OCI-LY1 (cell line): ENCODE data around the gene TBC1D4.

Experiments
- H2AFZ ChIP-seq: fragments of 200-600 bp; sonication (generic), shearing (Covaris generic); 2 replicates; pipeline ENCODE4 v1.6.0; 2014; ENCODE audit warnings: antibody characterized with exemption, mild to moderate bottlenecking, low read length
- H3F3A ChIP-seq: fragments of 200-600 bp; sonication (generic), shearing (Covaris generic); 2 replicates; pipeline ENCODE4 v1.6.0; 2014; ENCODE audit warnings: mild to moderate bottlenecking, antibody characterized with exemption, low read length, moderate library complexity; ENCODE audit not compliant: insufficient read depth
- H3K27ac ChIP-seq: fragments of 200-600 bp; sonication (generic); 2 replicates; pipeline ENCODE4 v1.5.1; 2014; ENCODE audit warnings: low read length, mixed run types, mild to moderate bottlenecking, low read depth; ENCODE audit not compliant: poor library complexity, severe bottlenecking
- H3K27me3 ChIP-seq: fragments of 200-600 bp; sonication (generic); 2 replicates; pipeline ENCODE4 v1.6.0; 2014; ENCODE audit warnings: antibody characterized with exemption, mild to moderate bottlenecking, low read length, moderate library complexity; ENCODE audit not compliant: insufficient read depth
- H3K36me3 ChIP-seq: fragments of 200-600 bp; sonication (generic); 2 replicates; pipeline ENCODE4 v1.6.1; 2014; ENCODE audit warnings: mild to moderate bottlenecking, antibody characterized with exemption, low read length, moderate library complexity, mixed read lengths; ENCODE audit not compliant: insufficient read depth
- H3K4me1 ChIP-seq: fragments of 200-600 bp; sonication (generic); 2 replicates; pipeline ENCODE4 v1.5.1; 2014; ENCODE audit warnings: mild to moderate bottlenecking, low read length, moderate library complexity; ENCODE audit not compliant: insufficient read depth, severe bottlenecking
- H3K4me2 ChIP-seq: fragments of 200-600 bp; sonication (generic), shearing (Covaris generic); 2 replicates; pipeline ENCODE4 v1.6.1; 2014; ENCODE audit warnings: low read length
- H3K4me3 ChIP-seq: fragments of 200-600 bp; sonication (generic); 2 replicates; pipeline ENCODE4 v1.5.1; 2014; ENCODE audit warnings: low read length, low read depth, mild to moderate bottlenecking, mixed read lengths; ENCODE audit not compliant: poor library complexity, severe bottlenecking
- H3K79me2 ChIP-seq: fragments of 200-600 bp; shearing (Covaris generic); 2 replicates; pipeline ENCODE4 v1.6.1; 2016; ENCODE audit warnings: mixed run types, low read length, mixed read lengths; ENCODE audit not compliant: insufficient read depth
- H3K9ac ChIP-seq: fragments of 200-600 bp; sonication (generic), shearing (Covaris generic); 2 replicates; pipeline ENCODE4 v1.6.1; 2014; ENCODE audit warnings: mild to moderate bottlenecking, low read length, mixed read lengths
- H3K9me2 ChIP-seq: fragments of 200-600 bp; sonication (generic), shearing (Covaris generic); 2 replicates; pipeline ENCODE4 v1.6.1; 2014; ENCODE audit warnings: low read depth, mild to moderate bottlenecking, low read length, mixed read lengths
- H3K9me3 ChIP-seq: fragments of 200-600 bp; shearing (Covaris generic); 2 replicates; pipeline ENCODE4 v1.6.1; 2014; ENCODE audit warnings: low read length, mixed read lengths
- H4K20me1 ChIP-seq: fragments of 200-600 bp; sonication (generic), shearing (Covaris generic); 2 replicates; pipeline ENCODE4 v1.6.0; 2016; ENCODE audit warnings: mild to moderate bottlenecking, low read length; ENCODE audit not compliant: insufficient read depth
- EZH2 ChIP-seq: fragments of 200-600 bp; sonication (generic), shearing (Covaris generic); IDR thresholded peaks from 2 replicates; pipeline ENCODE4 v1.8.0; 2017; ENCODE audit warnings: borderline replicate concordance, mixed run types, mild to moderate bottlenecking, antibody characterized with exemption, low read length, moderate library complexity, mixed read lengths
- TF ChIP-seq, protein P1 (sequence below): fragments of 200-600 bp; sonication (generic), shearing (Covaris generic); IDR thresholded peaks from 2 replicates; pipeline ENCODE4 v1.5.1; 2017; ENCODE audit warnings: mild to moderate bottlenecking, antibody characterized with exemption, low read length, moderate library complexity, mixed read lengths

Gene TBC1D4

DNA sequence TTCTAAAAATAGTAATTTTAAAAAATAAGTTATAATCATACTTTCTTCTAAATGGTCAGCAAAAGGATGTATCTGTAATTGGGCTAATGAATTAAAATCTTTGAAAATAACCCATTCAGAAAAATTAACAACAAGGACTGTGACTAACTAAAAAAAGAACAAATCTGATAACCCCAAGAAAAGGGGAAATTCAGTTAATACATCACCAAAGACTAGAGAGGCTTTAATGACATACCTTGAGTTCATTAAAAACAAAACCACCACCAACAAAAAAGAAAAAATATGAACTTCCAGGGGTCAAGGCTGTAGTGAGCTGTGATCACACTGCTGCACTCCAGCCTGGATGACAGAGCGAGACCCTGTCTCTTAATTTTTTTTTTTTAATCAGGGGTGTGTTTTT, 121.8 kb downstream of the TBC1D4 start:
- Histone ChIP-seq H3K9me2 (no peaks in the 10 kb centered on the region), H3K9ac (no peak overlapping the region), H3K4me3 (no peak overlapping the region), H3K4me2 (no peak overlapping the region), H3K36me3 (no peaks in the 10 kb centered on the region), H3K27me3 (no peaks in the 10 kb centered on the region), H3K9me3 (no peaks in the 10 kb centered on the region), H3K27ac (no peak overlapping the region), H2AFZ (no peak overlapping the region), H3F3A (no peaks in the 10 kb centered on the region), H4K20me1 (no peaks in the 10 kb centered on the region), H3K79me2 (no peaks in the 10 kb centered on the region), H3K4me1 (no peaks in the 10 kb centered on the region)
- TF ChIP-seq, protein P1, sequence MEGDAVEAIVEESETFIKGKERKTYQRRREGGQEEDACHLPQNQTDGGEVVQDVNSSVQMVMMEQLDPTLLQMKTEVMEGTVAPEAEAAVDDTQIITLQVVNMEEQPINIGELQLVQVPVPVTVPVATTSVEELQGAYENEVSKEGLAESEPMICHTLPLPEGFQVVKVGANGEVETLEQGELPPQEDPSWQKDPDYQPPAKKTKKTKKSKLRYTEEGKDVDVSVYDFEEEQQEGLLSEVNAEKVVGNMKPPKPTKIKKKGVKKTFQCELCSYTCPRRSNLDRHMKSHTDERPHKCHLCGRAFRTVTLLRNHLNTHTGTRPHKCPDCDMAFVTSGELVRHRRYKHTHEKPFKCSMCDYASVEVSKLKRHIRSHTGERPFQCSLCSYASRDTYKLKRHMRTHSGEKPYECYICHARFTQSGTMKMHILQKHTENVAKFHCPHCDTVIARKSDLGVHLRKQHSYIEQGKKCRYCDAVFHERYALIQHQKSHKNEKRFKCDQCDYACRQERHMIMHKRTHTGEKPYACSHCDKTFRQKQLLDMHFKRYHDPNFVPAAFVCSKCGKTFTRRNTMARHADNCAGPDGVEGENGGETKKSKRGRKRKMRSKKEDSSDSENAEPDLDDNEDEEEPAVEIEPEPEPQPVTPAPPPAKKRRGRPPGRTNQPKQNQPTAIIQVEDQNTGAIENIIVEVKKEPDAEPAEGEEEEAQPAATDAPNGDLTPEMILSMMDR = no peak
- no peak for TF ChIP-seq EZH2

DNA sequence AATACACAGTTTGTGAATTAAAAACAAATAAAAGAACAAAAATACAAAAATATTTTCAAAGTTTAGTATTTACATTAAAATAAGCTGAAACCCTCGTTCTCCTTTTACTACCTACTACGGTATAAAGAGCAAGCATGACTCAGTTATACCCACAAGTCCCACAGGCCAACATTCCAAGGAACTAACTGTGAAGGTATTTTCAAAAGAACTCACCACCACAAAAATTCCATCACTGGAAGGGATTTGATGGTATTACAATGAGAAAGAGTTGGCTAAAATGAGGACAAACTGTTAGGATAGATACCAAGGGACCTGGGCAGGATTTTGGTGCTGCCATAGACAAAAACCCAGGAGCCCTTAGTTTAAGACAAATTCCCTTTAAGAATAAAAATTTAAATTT, 122.7 kb downstream of the TBC1D4 start:
- Histone ChIP-seq H3K27ac (no peak overlapping the region), H3K4me3 (no peak overlapping the region), H3K9me3 (no peaks in the 10 kb centered on the region), H3K36me3 (no peaks in the 10 kb centered on the region), H3K9ac (no peak overlapping the region), H3K79me2 (no peaks in the 10 kb centered on the region), H2AFZ (no peak overlapping the region), H3K9me2 (no peaks in the 10 kb centered on the region), H4K20me1 (no peaks in the 10 kb centered on the region), H3K27me3 (no peaks in the 10 kb centered on the region), H3F3A (no peaks in the 10 kb centered on the region), H3K4me1 (no peaks in the 10 kb centered on the region), H3K4me2 (no peak overlapping the region)
- TF ChIP-seq, protein P1 = no peak
- no peak for TF ChIP-seq EZH2

DNA sequence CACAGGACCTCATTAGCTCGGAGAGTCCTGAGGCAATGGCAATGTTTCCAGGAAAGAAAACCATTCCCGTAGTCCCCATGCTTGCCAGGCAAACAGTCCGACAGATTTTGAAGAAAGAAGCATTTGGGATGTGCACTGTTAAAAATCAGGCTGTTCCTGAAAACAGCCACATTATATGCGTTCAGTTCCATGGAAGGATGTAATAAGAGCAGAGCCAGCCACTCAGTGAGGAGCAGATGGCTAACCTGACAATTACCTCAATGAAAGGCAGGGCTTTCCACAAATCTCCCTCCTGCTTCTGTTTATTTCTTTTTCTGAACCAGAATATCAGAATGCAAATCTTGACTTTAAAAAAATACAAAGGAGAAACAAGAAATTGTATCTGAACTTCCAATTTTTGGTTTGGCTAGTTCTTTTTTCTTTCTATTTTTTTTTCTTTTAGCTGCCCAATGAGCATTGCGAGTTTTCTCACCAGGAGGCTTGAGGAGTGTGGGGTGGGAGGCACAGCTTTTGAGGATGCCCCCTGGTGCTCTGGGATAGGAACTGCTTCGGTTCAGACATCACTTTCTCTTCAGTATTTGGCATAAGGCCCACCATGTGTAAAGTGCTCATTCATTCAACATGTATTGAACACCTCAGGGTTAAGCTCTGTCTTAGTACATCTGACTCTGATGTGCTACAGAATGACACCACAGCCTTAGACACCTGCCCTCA, 124.2 kb downstream of the TBC1D4 start:
- H3F3A ChIP-seq = no peaks in the 10 kb centered on the region
- no peak overlapping the region for H3K4me3 ChIP-seq
- H3K79me2 ChIP-seq = no peaks in the 10 kb centered on the region
- no peaks in the 10 kb centered on the region for H3K4me1 ChIP-seq
- no peaks in the 10 kb centered on the region for H3K36me3 ChIP-seq
- H3K27me3 ChIP-seq = no peaks in the 10 kb centered on the region
- no peak overlapping the region for H3K9ac ChIP-seq
- no peaks in the 10 kb centered on the region for H3K9me2 ChIP-seq
- H3K27ac ChIP-seq = no peak overlapping the region
- H3K4me2 ChIP-seq = no peak overlapping the region
- no peak overlapping the region for H2AFZ ChIP-seq
- H4K20me1 ChIP-seq = no peaks in the 10 kb centered on the region
- H3K9me3 ChIP-seq = no peaks in the 10 kb centered on the region
- TF ChIP-seq, protein P1 = peak; percentile 78
- TF ChIP-seq EZH2 = no peak
